ENCODE measurements around the gene ADGRA3. TPM values are rescaled to one million over a fixed set of nuclear protein-coding genes. Genes with fewer than 3 reads are reported as not detected.

ADGRA3 gene
- total and polyA plus RNA-seq, 7 donors, result 7.4 to 32.1 (median 19.0) TPM

- 65 to 72% (median 69%) methylated on average over 1 of the region's 1 CpG for WGBS, 3 donors
- DNase-seq (no peak), ATAC-seq (no peak)
- H3K4me1 ChIP-seq, result peaks cover 49% of the 10 kb centered on the region
- H3K27me3 ChIP-seq (ENCODE audit: insufficient read depth in 3 of 3, low read length in 2 of 3), result no peaks in the 10 kb centered on the region
- no peaks in the 10 kb centered on the region for H3K36me3 ChIP-seq (ENCODE audit: insufficient read depth in 1 of 2, low read depth in 1 of 2)
- intact Hi-C loops (cut with DNase I), result loop anchor here in 1 of 2 donors (5.0 kb wide), 1 partner anchor 38 kb away; no protein-coding TSS in a partner anchor
- no peak for TF ChIP-seq CTCF (IDR thresholded peaks at IDR 0.05)
- no peaks in the 10 kb centered on the region for H3K9me3 ChIP-seq
- no peak overlapping the region for H3K4me3 ChIP-seq
- H3K27ac ChIP-seq, result no peak overlapping the region
These were observed 5.1 kb downstream of the ADGRA3 start for GRCh38 chr4:22510750-22511149.

- TF ChIP-seq CTCF (IDR thresholded peaks at IDR 0.05), result no peak
- WGBS, 3 donors, result 30 to 43% (median 31%) methylated on average over 3 of the region's 3 CpGs
- ATAC-seq (no peak), DNase-seq (no peak)
- H3K9me3 ChIP-seq, result no peaks in the 10 kb centered on the region
- peaks cover 58% of the 10 kb centered on the region for H3K4me1 ChIP-seq
- intact Hi-C loops (cut with DNase I), result no loop called here
- H3K27ac ChIP-seq, result peak overlapping the region; percentile 67
- no peak overlapping the region for H3K4me3 ChIP-seq
- H3K36me3 ChIP-seq (ENCODE audit: insufficient read depth in 1 of 2, low read depth in 1 of 2), result no peaks in the 10 kb centered on the region
- H3K27me3 ChIP-seq (ENCODE audit: insufficient read depth in 3 of 3, low read length in 2 of 3), result no peaks in the 10 kb centered on the region
These were observed 7.5 kb downstream of the ADGRA3 start for GRCh38 chr4:22508376-22508775.

- peak overlapping the region; percentile 6 for H3K27ac ChIP-seq
- H3K4me3 ChIP-seq, result no peak overlapping the region
- intact Hi-C loops (cut with DNase I), result no loop called here
- TF ChIP-seq CTCF (IDR thresholded peaks at IDR 0.05), result no peak
- H3K27me3 ChIP-seq (ENCODE audit: insufficient read depth in 3 of 3, low read length in 2 of 3), result no peaks in the 10 kb centered on the region
- H3K4me1 ChIP-seq, result peaks cover 48% of the 10 kb centered on the region
- no peaks in the 10 kb centered on the region for H3K36me3 ChIP-seq (ENCODE audit: insufficient read depth in 1 of 2, low read depth in 1 of 2)
- 79 to 84% (median 84%) methylated on average over 4 of the region's 4 CpGs for WGBS, 3 donors
- H3K9me3 ChIP-seq, result no peaks in the 10 kb centered on the region
- ATAC-seq, result peak in 2 of 4 donors; percentile 47 to 55
- no peak for DNase-seq
These were observed 10.9 kb downstream of the ADGRA3 start for GRCh38 chr4:22504922-22505321.

- intact Hi-C loops (cut with DNase I), result no loop called here
- Histone ChIP-seq H3K27me3 (ENCODE audit: insufficient read depth in 3 of 3, low read length in 2 of 3) (no peaks in the 10 kb centered on the region), H3K9me3 (no peaks in the 10 kb centered on the region), H3K4me1 (peaks cover 53% of the 10 kb centered on the region), H3K36me3 (ENCODE audit: insufficient read depth in 1 of 2, low read depth in 1 of 2) (no peaks in the 10 kb centered on the region), H3K27ac (no peak overlapping the region), H3K4me3 (no peak overlapping the region)
- 58 to 76% (median 64%) methylated on average over 5 of the region's 5 CpGs for WGBS, 3 donors
- no peak for TF ChIP-seq CTCF (IDR thresholded peaks at IDR 0.05)
- no peak for ATAC-seq
- DNase-seq, result no peak
These were observed 11.4 kb downstream of the ADGRA3 start for GRCh38 chr4:22504447-22504846.

Data from psoas muscle (tissue), 8 donors.